IMR-90 (cell line): ENCODE results near the gene XIAP.

Source experiments
- BHLHE40 ChIP-seq: fragments of 150-350 bp; IDR thresholded peaks from 2 replicates; pipeline ENCODE4 v1.6.1; 2016; ENCODE audit warnings: mild to moderate bottlenecking, low read depth, low read length
- CEBPB ChIP-seq: IDR thresholded peaks from 2 replicates; pipeline ENCODE4 v1.6.1; 2012; ENCODE audit warnings: low read depth, low read length, improper control_type of control experiment
- ELK1 ChIP-seq: fragments of 150-350 bp; IDR thresholded peaks from 2 replicates; pipeline ENCODE4 v1.6.1; 2016; ENCODE audit warnings: low read depth, mild to moderate bottlenecking, low read length, moderate library complexity, borderline replicate concordance
- FOS ChIP-seq: fragments of 150-350 bp; IDR thresholded peaks from 2 replicates; pipeline ENCODE4 v1.6.1; 2016; ENCODE audit warnings: low read depth, low read length
- MAFK ChIP-seq: IDR thresholded peaks from 2 replicates; pipeline ENCODE4 v1.6.1; 2012; ENCODE audit warnings: low read depth, low read length, improper control_type of control experiment
- MAZ ChIP-seq: IDR thresholded peaks from 2 replicates; pipeline ENCODE4 v1.6.1; 2012; ENCODE audit warnings: low read depth, mild to moderate bottlenecking, low read length, improper control_type of control experiment, moderate library complexity, borderline replicate concordance
- MXI1 ChIP-seq: IDR thresholded peaks from 2 replicates; pipeline ENCODE4 v1.6.1; 2012; ENCODE audit warnings: low read depth, mild to moderate bottlenecking, low read length, moderate library complexity, borderline replicate concordance
- POLR2A ChIP-seq: IDR thresholded peaks from 2 replicates; pipeline ENCODE4 v1.6.1; 2012; ENCODE audit warnings: mild to moderate bottlenecking, low read depth, low read length
- RAD21 ChIP-seq: IDR thresholded peaks from 2 replicates; pipeline ENCODE4 v1.6.1; 2012; ENCODE audit warnings: low read length, improper control_type of control experiment
- RFX5 ChIP-seq: IDR thresholded peaks from 2 replicates; pipeline ENCODE4 v1.8.0; 2012; ENCODE audit warnings: low read depth, mild to moderate bottlenecking, low read length, moderate library complexity
- SMC3 ChIP-seq: fragments of 150-350 bp; IDR thresholded peaks from 2 replicates; pipeline ENCODE4 v1.6.1; 2016; ENCODE audit warnings: low read depth, mild to moderate bottlenecking, antibody characterized with exemption, low read length, moderate library complexity
- USF2 ChIP-seq: fragments of 150-350 bp; IDR thresholded peaks from 2 replicates; pipeline ENCODE4 v1.6.1; 2017; ENCODE audit warnings: mild to moderate bottlenecking, antibody characterized with exemption, low read length, low read depth
- TF ChIP-seq, protein P1 (sequence below): conservative IDR thresholded peaks from 2 replicates; pipeline ENCODE4 v1.5.1; 2012; ENCODE audit warnings: mild to moderate bottlenecking, low read depth, low read length, improper control_type of control experiment

GRCh38 chrX:123817288-123817894 lies 42.5 kb upstream of the XIAP start:
- TF ChIP-seq MXI1 (no peak), POLR2A (no peak), MAFK (no peak), SMC3 (no peak), FOS (no peak), MAZ (no peak), RFX5 (no peak), RAD21 (no peak), BHLHE40 (no peak), CEBPB (no peak), USF2 (no peak), ELK1 (no peak)
- TF ChIP-seq, protein P1, sequence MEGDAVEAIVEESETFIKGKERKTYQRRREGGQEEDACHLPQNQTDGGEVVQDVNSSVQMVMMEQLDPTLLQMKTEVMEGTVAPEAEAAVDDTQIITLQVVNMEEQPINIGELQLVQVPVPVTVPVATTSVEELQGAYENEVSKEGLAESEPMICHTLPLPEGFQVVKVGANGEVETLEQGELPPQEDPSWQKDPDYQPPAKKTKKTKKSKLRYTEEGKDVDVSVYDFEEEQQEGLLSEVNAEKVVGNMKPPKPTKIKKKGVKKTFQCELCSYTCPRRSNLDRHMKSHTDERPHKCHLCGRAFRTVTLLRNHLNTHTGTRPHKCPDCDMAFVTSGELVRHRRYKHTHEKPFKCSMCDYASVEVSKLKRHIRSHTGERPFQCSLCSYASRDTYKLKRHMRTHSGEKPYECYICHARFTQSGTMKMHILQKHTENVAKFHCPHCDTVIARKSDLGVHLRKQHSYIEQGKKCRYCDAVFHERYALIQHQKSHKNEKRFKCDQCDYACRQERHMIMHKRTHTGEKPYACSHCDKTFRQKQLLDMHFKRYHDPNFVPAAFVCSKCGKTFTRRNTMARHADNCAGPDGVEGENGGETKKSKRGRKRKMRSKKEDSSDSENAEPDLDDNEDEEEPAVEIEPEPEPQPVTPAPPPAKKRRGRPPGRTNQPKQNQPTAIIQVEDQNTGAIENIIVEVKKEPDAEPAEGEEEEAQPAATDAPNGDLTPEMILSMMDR = no peak
